WTC11 (cell line): Measurements from ENCODE around the gene PILRB.

Source experiments
- ESRRA ChIP-seq: sonication (generic); formaldehyde crosslinking; IDR thresholded peaks from 2 replicates; pipeline ENCODE4 v1.8.1; 2022; ENCODE audit warnings: mild to moderate bottlenecking, missing genetic modification reagents, borderline replicate concordance
- ZNF232 ChIP-seq: sonication (generic); formaldehyde crosslinking; IDR thresholded peaks from 2 replicates; pipeline ENCODE4 v1.8.0; 2022; ENCODE audit warnings: mild to moderate bottlenecking, missing genetic modification reagents
- TF ChIP-seq, protein P1 (sequence below): sonication (generic); formaldehyde crosslinking; IDR thresholded peaks from 2 replicates; pipeline ENCODE4 v1.8.1; 2023; ENCODE audit warnings: mild to moderate bottlenecking, missing genetic modification reagents, moderate library complexity

DNA sequence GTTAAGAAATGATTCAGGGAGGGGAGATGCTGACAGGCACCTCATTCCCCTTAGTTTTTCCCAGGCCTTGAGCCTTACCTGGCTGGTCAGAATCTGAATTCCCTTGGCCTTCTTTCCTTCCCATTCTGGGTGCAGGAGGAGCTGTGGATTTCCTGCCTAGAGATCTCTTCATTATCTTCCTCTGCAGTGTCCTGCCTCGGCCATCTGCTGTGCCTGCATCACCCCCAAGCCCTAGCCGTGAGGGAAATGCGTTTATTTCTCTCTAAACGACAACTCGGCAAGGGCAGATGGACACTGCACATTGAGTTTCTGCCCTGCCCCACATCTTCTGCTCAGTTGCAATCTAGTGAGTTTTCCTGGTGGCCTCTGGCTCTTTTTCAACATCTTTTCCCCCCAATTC is 43.9 kb downstream of the PILRB start:
- no peak for TF ChIP-seq ZNF232 (CRISPR knock-in tag)
- TF ChIP-seq ESRRA (CRISPR knock-in tag), result no peak
- TF ChIP-seq, protein P1, sequence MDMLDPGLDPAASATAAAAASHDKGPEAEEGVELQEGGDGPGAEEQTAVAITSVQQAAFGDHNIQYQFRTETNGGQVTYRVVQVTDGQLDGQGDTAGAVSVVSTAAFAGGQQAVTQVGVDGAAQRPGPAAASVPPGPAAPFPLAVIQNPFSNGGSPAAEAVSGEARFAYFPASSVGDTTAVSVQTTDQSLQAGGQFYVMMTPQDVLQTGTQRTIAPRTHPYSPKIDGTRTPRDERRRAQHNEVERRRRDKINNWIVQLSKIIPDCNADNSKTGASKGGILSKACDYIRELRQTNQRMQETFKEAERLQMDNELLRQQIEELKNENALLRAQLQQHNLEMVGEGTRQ (CRISPR knock-in tag), result no peak
